Sigmoid colon (tissue), 4 donors: ENCODE measurements around the gene NCAPD3.

Source experiments
- POLR2A ChIP-seq, 2 donors: fragments of 450-650 bp; IDR thresholded peaks; one replicate each; pipeline ENCODE4 v1.6.1; 2016; ENCODE audit warnings: antibody characterized with exemption in 2 of 2, mild to moderate bottlenecking in 2 of 2, moderate library complexity in 2 of 2
- POLR2AphosphoS5 ChIP-seq, 4 donors: sonication (generic); formaldehyde crosslinking; IDR thresholded peaks; one replicate each; pipeline ENCODE4 v1.6.1; 2017; ENCODE audit warnings: antibody characterized with exemption in 4 of 4
- TF ChIP-seq, protein P1 (sequence below), 4 experiments: fragments of 450-650 bp in 3 of 4; fragments of 200-600 bp in 1 of 4; IDR thresholded peaks; one replicate each; pipeline ENCODE4 v1.5.1; 2016 to 2019; ENCODE audit warnings: antibody characterized with exemption in 4 of 4, mild to moderate bottlenecking in 3 of 4, moderate library complexity in 2 of 4

DNA sequence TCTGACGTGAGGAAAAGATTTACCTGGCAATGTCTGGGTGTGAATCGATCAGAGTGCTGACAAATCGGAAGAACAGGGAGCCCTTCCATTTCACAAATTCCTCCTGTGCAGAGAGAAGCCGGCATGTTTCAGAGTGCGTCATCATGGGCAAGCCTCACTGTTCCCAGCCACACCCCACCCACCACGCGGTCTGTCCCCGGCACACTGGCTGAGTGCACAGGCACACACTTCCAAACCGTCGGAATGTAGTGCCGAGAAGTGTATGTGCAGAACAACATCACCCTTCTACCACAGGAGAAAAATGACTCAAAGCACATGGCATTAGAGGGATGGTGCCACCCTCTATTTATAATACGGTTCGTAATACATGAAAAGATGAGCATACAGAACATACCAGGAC lies 47.5 kb downstream of the NCAPD3 start:
- TF ChIP-seq, protein P1, sequence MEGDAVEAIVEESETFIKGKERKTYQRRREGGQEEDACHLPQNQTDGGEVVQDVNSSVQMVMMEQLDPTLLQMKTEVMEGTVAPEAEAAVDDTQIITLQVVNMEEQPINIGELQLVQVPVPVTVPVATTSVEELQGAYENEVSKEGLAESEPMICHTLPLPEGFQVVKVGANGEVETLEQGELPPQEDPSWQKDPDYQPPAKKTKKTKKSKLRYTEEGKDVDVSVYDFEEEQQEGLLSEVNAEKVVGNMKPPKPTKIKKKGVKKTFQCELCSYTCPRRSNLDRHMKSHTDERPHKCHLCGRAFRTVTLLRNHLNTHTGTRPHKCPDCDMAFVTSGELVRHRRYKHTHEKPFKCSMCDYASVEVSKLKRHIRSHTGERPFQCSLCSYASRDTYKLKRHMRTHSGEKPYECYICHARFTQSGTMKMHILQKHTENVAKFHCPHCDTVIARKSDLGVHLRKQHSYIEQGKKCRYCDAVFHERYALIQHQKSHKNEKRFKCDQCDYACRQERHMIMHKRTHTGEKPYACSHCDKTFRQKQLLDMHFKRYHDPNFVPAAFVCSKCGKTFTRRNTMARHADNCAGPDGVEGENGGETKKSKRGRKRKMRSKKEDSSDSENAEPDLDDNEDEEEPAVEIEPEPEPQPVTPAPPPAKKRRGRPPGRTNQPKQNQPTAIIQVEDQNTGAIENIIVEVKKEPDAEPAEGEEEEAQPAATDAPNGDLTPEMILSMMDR (IDR thresholded peaks at IDR 0.05): no peak
- TF ChIP-seq POLR2A (IDR thresholded peaks at IDR 0.05): no peak
- no peak for TF ChIP-seq POLR2AphosphoS5 (IDR thresholded peaks at IDR 0.05)
